Lung (tissue), 12 donors: ENCODE results near the gene FAM78A. TPM values are rescaled to one million over a fixed set of nuclear protein-coding genes. Genes with fewer than 3 reads are reported as not detected.

Experiments
- ATAC-seq: fragments of 200-7000 bp; cut with Tn5 transposase; one replicate; pipeline ENCODE4 v1.9.1; 2020; ENCODE audit warnings: moderate number of reproducible peaks; ENCODE audit not compliant: insufficient read depth, low FRiP score
- DNase-seq, 3 donors: peaks; one replicate each; pipeline ENCODE4 v3.0.0-alpha.2; 2013 to 2017
- H3K27ac ChIP-seq, 2 donors: one replicate each; pipeline ENCODE4 v1.5.1; 2013; ENCODE audit warnings: mild to moderate bottlenecking in 2 of 2, moderate library complexity in 2 of 2, control low read depth in 1 of 2, inconsistent platforms in 1 of 2, low read depth in 1 of 2, low read length in 1 of 2
- H3K27me3 ChIP-seq, 3 donors: one replicate each; pipeline ENCODE4 v1.5.1; 2013; ENCODE audit warnings: low read length in 2 of 3; ENCODE audit not compliant: control insufficient read depth in 3 of 3, insufficient read depth in 3 of 3
- H3K36me3 ChIP-seq, 4 donors: one replicate each; pipeline ENCODE4 v1.5.1; 2013; ENCODE audit warnings: low read length in 4 of 4, mild to moderate bottlenecking in 1 of 4, moderate library complexity in 1 of 4; ENCODE audit not compliant: control insufficient read depth in 4 of 4, insufficient read depth in 4 of 4
- H3K4me1 ChIP-seq, 5 donors: one replicate each; pipeline ENCODE4 v1.5.1; 2013; ENCODE audit warnings: low read length in 5 of 5, mild to moderate bottlenecking in 2 of 5, moderate library complexity in 1 of 5; ENCODE audit not compliant: control insufficient read depth in 5 of 5, insufficient read depth in 5 of 5
- H3K4me3 ChIP-seq: one replicate; pipeline ENCODE4 v1.5.1; 2013; ENCODE audit warnings: mild to moderate bottlenecking, control low read depth, moderate library complexity
- H3K9ac ChIP-seq, 2 donors: one replicate each; pipeline ENCODE4 v1.5.1; 2013; ENCODE audit warnings: low read length in 2 of 2, control low read depth in 1 of 2; ENCODE audit not compliant: insufficient read depth in 1 of 2
- H3K9me3 ChIP-seq, 4 donors: one replicate each; pipeline ENCODE4 v1.5.1; 2013; ENCODE audit warnings: low read length in 3 of 4, mild to moderate bottlenecking in 1 of 4, moderate library complexity in 1 of 4; ENCODE audit not compliant: control insufficient read depth in 4 of 4, insufficient read depth in 3 of 4
- CTCF ChIP-seq: IDR thresholded peaks from 2 replicates; pipeline ENCODE4 v1.5.1; 2012; ENCODE audit warnings: mild to moderate bottlenecking; ENCODE audit errors: control extremely low read depth, extremely low read depth
- WGBS, 2 donors: extraction: QIAGEN DNeasy Blood & Tissue Kit; methylation state at CpG; one replicate each; pipeline ENCODE4 v1.1.7; 2013; 5-methylcytosine and 5-hydroxymethylcytosine counted together
- polyA plus RNA-seq, 2 donors: library from polyadenylated mRNA; stranded (reverse); fragments of 200-250 nt; gene quantifications; one replicate each; pipeline ENCODE4 v1.2.1, GENCODE V29; 2013
- total RNA-seq, 2 donors: library from RNA; depleted of rRNA in 1 of 2; stranded (reverse); fragments of >200 nt in 1 of 2; gene quantifications; one replicate each; pipeline ENCODE4 v1.2.1, GENCODE V29; 2014 to 2021
- donor health status: control.
- donor health status: control.
- donor health status: Bipolar disorder and iron deficiency.
- donor health status: healthy.
- donor health status: DM: yes; HTN: yes; CAD: no.

FAM78A gene
- total and polyA plus RNA-seq, 4 donors, result 5.4 to 10.8 (median 7.8) TPM

- H3K27me3 ChIP-seq, result peaks cover 0 to 22% (median 10%) of the 10 kb centered on the region in 3 donors
- no peak overlapping the region for H3K9ac ChIP-seq
- no peak for DNase-seq
- no peaks in the 10 kb centered on the region for H3K9me3 ChIP-seq
- H3K4me1 ChIP-seq, result peaks cover 0 to 11% (median 5%) of the 10 kb centered on the region in 5 donors
- WGBS, 2 donors, result 17 to 41% methylated on average over 18 of the region's 18 CpGs
- H3K27ac ChIP-seq, result peak overlapping the region; percentile 78 to 95
- H3K4me3 ChIP-seq, result peak overlapping the region; percentile 67
- H3K36me3 ChIP-seq, result no peaks in the 10 kb centered on the region
- TF ChIP-seq CTCF, result no peak
- no peak for ATAC-seq
Measured at GRCh38 chr9:131274674-131275331, 1.5 kb downstream of the FAM78A start.

- Histone ChIP-seq H3K27ac (peak overlapping the region; percentile 78 to 95), H3K36me3 (no peaks in the 10 kb centered on the region), H3K9ac (no peak overlapping the region), H3K4me3 (peak overlapping the region; percentile 17), H3K9me3 (no peaks in the 10 kb centered on the region), H3K4me1 (peaks cover 0 to 11% (median 5%) of the 10 kb centered on the region in 5 donors), H3K27me3 (peaks cover 0 to 20% (median 9%) of the 10 kb centered on the region in 3 donors)
- WGBS, 2 donors, result 21 to 37% methylated on average over 13 of the region's 13 CpGs
- no peak for TF ChIP-seq CTCF
- ATAC-seq, result no peak
- no peak for DNase-seq
Measured at GRCh38 chr9:131273856-131274673, 2.2 kb downstream of the FAM78A start.

GRCh38 chr9:131273146-131273855 lies 3.0 kb downstream of the FAM78A start:
- WGBS, 2 donors, result 20 to 50% methylated on average over 22 of the region's 22 CpGs
- Histone ChIP-seq H3K4me1 (peaks cover 0 to 14% (median 5%) of the 10 kb centered on the region in 5 donors), H3K27me3 (peaks cover 0 to 18% (median 9%) of the 10 kb centered on the region in 3 donors), H3K4me3 (peak overlapping the region; percentile 17), H3K9me3 (no peaks in the 10 kb centered on the region), H3K9ac (no peak overlapping the region), H3K36me3 (no peaks in the 10 kb centered on the region), H3K27ac (peak overlapping the region; percentile 78 to 95)
- no peak for DNase-seq
- no peak for ATAC-seq
- TF ChIP-seq CTCF, result no peak
